Cardiac fibroblast (primary cell): ENCODE measurements around the gene TNNT3.

Experiments used
- DNase-seq, 2 donors: peaks; one replicate each; pipeline versions ENCODE4 v3.0.0 to v3.0.0-alpha.2; 2010; ENCODE audit warnings: low read depth in 2 of 2
- H3K4me3 ChIP-seq, 2 donors: replicated peaks in 1 of 2; 1 replicate in 1 of 2; 2 replicates in 1 of 2; pipeline ENCODE4 v1.5.1; 2011; ENCODE audit warnings: low read depth in 2 of 2, low read length in 2 of 2, mild to moderate bottlenecking in 2 of 2, moderate library complexity in 1 of 2
- TF ChIP-seq, protein P1 (sequence below): IDR thresholded peaks from one replicate; pipeline ENCODE4 v1.5.1; 2011; ENCODE audit warnings: low read depth, mild to moderate bottlenecking, low read length, inconsistent platforms

Gene TNNT3

DNA sequence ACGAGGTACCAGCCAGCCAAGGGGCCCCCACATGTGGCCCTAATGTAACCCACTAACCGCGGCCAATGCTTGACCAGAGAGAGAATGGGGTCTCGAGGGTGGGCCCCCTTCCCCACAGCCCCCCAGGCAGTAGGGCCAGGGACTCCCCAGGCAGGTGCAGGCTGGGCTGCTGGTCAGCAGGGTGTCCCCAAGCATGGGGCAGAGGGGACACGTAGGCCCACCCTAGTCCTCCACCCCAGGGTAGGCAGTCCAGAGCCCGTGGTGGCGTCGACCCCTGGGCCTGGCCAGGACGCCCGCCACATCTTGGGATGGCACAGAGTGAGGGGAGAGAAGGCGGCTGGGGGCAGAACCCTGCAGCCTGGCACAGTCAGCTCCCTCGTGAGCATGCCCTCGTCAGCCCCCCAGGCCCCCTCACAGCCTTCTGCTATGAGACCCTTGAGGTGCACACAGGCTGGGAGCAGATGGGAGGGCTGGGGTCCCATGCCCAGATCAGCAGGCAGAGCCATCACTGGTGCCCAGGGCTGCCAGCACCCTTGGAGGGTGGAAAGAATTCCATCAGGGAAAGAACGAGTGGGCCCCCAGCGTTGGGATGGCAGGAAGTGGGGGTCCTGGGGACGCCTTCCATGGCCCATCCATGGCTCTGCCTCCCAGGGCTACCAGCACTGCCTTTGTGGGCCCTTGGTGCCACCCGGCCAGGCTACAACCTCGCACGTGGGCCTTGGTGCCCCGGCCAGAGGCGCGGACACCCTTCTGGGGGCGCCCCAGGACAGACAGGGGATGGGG, 6.1 kb downstream of the TNNT3 start:
- DNase-seq: no peak
- no peak overlapping the region for H3K4me3 ChIP-seq
- TF ChIP-seq, protein P1, sequence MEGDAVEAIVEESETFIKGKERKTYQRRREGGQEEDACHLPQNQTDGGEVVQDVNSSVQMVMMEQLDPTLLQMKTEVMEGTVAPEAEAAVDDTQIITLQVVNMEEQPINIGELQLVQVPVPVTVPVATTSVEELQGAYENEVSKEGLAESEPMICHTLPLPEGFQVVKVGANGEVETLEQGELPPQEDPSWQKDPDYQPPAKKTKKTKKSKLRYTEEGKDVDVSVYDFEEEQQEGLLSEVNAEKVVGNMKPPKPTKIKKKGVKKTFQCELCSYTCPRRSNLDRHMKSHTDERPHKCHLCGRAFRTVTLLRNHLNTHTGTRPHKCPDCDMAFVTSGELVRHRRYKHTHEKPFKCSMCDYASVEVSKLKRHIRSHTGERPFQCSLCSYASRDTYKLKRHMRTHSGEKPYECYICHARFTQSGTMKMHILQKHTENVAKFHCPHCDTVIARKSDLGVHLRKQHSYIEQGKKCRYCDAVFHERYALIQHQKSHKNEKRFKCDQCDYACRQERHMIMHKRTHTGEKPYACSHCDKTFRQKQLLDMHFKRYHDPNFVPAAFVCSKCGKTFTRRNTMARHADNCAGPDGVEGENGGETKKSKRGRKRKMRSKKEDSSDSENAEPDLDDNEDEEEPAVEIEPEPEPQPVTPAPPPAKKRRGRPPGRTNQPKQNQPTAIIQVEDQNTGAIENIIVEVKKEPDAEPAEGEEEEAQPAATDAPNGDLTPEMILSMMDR: no peak

DNA sequence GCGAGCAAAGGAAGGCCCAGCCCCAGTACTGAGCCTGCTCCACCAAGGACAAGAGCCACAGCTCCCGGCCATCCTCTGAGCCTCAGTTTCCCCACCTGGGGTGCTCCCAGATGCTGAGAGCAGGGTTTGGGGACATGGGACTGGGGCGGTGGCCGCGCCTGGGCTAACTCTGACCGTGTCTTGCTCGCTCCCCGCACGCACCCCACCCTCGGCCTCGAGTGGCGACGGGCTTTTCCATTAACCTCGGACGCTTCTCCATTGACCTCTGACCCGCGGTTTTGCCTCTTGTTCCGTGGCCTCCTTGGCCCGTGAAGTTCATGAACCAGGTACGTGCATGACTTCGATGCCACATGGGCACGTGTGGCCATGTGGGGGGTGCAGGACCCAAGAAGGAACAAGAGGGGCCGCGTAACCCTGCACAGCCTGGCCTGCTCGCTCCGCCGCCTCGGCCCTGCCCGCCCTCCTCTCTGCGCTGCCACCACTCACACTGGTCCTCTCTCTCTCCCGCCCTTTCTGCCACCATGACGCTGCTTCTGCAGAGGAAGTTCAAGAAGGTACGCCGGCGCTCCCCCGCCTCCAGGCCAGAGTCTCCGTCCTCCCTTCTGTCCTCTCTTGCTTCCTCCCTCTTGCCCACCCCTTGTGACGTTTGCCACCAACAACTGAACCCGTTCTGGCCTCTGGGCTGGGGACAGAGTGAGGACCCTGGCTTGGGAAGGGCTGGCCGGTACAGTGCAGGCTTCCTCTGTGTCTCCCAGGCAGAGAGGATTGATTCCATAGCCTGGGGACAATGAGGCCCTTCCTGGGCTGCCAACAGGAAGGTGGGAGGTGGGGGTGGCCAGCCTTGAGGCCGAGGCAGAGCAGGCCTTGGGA, 6.9 kb downstream of the TNNT3 start:
- H3K4me3 ChIP-seq: no peak overlapping the region
- TF ChIP-seq, protein P1: no peak
- no peak for DNase-seq

DNA sequence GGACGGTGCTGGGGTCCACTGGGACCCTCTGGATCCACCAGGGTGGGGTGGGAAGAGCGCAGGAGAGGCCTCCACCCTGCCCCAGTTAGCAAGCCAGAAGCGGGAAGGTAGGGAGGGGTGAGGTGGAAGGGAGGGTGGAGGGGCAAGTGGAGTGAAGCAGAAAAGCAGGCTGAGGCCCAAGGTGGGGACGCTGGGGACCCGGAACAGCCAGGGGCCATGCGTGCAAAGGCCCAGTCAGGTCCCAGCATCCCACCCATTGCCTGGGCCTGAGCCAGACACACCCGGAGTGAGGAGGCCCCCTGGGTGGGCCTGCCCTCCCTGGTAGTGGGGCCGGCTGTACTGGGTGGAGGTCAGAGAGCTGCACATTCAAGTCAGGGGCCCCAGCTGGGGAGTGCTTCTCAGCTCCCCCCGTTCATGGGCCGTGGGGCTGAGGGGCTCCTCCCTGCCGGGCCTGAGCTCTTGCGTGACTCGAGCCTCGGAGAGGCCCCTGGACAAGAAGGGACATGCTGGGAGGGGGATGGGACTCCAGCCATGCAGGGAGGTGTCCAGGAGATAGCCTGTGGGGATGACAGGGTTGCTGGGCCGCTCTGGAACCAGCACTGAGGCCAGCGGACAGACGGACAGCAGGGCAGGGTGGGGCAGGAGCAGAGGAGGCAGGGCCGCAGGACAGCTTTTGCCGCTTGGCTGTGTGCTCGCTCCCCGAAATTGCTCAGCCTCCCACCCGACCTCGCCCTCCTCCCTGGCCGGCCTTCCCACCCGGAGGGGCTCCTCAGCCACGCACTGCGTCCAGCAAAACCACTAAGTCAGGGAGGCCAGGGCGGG, 7.7 kb downstream of the TNNT3 start:
- no peak overlapping the region for H3K4me3 ChIP-seq
- no peak for DNase-seq
- TF ChIP-seq, protein P1: no peak

DNA sequence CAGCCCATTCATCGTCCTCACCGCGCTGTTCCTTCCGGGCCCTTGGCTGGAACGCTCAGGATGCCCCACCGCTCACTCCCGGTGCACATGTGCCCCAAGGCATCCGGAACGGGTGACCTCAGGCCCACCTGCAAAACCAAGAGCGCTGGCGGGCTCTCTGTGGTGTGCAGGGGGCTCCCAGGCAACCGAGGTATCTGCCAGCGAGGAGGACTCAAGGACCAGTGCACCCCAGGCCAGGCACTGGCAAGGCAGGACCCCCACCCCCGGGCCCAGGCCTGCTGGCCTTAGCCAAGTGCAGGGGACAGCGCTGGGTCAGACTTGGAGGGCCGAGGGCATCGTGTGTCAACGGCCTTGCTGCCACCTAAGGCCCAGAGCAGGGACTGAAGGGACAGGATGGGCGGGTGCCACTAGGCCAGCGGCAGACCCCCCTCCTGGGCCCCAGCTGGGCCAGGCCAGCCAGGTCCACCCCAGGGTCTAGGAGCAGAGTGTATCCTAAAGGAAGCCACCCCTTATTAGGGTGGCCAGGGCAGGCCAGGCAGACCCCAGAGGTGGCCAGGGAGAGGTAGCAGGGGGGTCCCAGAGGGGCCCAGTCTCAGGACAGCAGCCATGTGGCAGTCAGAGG, 8.5 kb downstream of the TNNT3 start:
- H3K4me3 ChIP-seq: no peak overlapping the region
- no peak for DNase-seq
- TF ChIP-seq, protein P1: no peak

DNA sequence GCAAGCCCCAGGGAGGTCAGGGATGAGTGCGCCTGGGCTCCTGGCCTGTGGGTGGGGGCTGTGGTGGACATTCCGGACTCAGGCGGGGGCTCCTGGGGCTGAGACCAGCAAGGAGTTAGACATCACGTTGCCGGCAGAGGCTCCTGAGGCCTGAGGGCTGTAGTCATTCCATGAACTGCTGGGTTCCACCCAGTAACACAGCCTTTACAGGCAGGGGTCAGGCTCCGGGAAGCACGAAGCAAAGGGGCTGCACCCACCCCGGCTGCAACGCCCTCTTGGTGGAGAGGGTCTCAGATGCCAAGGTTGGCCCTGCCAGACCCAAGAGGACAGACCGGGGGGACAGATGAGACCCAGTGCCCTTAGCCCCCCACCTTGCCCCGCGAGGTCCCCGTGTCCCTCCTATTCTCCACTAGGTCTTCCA, 9.0 kb downstream of the TNNT3 start:
- no peak overlapping the region for H3K4me3 ChIP-seq
- TF ChIP-seq, protein P1: no peak
- DNase-seq: no peak

GRCh38 chr11:1928891-1929541, 9.5 kb downstream of the TNNT3 start:
- TF ChIP-seq, protein P1: no peak
- no peak for DNase-seq

More at GRCh38 chr11:1928891-1929541, 9.5 kb downstream of the TNNT3 start:
- no peak overlapping the region for H3K4me3 ChIP-seq
